ENCODE data around the gene IL19. TPM values are rescaled to one million over a fixed set of nuclear protein-coding genes. Genes with fewer than 3 reads are reported as not detected.

The IL19 gene
- total RNA-seq, 1 experiment from 2014 or later = not detected

DNA sequence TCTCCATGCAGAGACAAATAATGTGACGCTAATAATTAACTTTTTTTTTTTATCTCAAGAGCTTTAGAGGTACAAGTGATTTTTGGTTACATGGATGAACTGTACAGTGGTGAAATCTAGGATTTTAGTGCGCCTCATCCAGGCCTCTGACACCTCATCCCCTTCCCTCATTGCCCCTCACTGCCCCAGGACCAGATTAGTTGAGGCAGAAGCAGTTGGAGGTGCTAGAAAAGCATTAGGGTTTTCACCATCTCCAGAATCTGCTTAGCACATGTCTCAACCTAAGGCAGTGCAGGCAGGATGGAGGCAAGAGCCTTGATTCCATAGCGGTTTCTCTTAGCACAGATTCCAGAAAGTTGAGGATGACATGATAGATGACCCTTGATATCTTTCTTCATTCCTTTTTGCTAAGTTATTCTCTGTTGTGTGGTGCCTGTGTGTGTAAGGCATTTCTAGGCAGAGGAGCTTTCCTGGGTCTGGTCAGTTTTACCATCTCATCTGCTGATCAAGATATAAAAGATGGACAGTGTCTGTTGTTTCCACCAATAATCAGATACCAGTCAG is 18.0 kb downstream of the IL19 start:
- ChIA-PET POLR2A (ENCODE audit: unreplicated experiment) (no interaction called here), CTCF (no interaction called here)
- H3K4me1 ChIP-seq (replicated peaks; ENCODE audit: insufficient read depth) = no peaks in the 10 kb centered on the region
- no TSS peak for BruUV-seq (replicated peaks)
- no peak overlapping the region for H3K4me3 ChIP-seq
- no peak for DNase-seq
- no peaks in the 10 kb centered on the region for H3F3A ChIP-seq (ENCODE audit: insufficient read depth, low read depth)
- intact Hi-C loops (cut with micrococcal nuclease; ENCODE audit: unreplicated experiment) = no loop called here
- no peaks in the 10 kb centered on the region for H4K20me1 ChIP-seq (ENCODE audit: insufficient read depth)
- H2AFZ ChIP-seq = no peak overlapping the region
- peaks cover 4% of the 10 kb centered on the region; the same call in 1 of the 2 replicates for H3K27me3 ChIP-seq (ENCODE audit: insufficient read depth, low read depth)
- no peaks in the 10 kb centered on the region for H3K9me2 ChIP-seq (ENCODE audit: insufficient read depth)
- no peak for TF ChIP-seq EZH2 (IDR thresholded peaks at IDR 0.05; ENCODE audit: low read depth)
- TF ChIP-seq, protein P1, sequence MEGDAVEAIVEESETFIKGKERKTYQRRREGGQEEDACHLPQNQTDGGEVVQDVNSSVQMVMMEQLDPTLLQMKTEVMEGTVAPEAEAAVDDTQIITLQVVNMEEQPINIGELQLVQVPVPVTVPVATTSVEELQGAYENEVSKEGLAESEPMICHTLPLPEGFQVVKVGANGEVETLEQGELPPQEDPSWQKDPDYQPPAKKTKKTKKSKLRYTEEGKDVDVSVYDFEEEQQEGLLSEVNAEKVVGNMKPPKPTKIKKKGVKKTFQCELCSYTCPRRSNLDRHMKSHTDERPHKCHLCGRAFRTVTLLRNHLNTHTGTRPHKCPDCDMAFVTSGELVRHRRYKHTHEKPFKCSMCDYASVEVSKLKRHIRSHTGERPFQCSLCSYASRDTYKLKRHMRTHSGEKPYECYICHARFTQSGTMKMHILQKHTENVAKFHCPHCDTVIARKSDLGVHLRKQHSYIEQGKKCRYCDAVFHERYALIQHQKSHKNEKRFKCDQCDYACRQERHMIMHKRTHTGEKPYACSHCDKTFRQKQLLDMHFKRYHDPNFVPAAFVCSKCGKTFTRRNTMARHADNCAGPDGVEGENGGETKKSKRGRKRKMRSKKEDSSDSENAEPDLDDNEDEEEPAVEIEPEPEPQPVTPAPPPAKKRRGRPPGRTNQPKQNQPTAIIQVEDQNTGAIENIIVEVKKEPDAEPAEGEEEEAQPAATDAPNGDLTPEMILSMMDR (conservative IDR thresholded peaks at IDR 0.05) = no peak
- H3K79me2 ChIP-seq (ENCODE audit: low read depth) = no peaks in the 10 kb centered on the region
- no peaks in the 10 kb centered on the region for H3K9me3 ChIP-seq (ENCODE audit: insufficient read depth, low read depth)
- H3K4me2 ChIP-seq = no peak overlapping the region
- no peak overlapping the region for H3K27ac ChIP-seq
- H3K36me3 ChIP-seq (ENCODE audit: low read depth) = no peaks in the 10 kb centered on the region

DNA sequence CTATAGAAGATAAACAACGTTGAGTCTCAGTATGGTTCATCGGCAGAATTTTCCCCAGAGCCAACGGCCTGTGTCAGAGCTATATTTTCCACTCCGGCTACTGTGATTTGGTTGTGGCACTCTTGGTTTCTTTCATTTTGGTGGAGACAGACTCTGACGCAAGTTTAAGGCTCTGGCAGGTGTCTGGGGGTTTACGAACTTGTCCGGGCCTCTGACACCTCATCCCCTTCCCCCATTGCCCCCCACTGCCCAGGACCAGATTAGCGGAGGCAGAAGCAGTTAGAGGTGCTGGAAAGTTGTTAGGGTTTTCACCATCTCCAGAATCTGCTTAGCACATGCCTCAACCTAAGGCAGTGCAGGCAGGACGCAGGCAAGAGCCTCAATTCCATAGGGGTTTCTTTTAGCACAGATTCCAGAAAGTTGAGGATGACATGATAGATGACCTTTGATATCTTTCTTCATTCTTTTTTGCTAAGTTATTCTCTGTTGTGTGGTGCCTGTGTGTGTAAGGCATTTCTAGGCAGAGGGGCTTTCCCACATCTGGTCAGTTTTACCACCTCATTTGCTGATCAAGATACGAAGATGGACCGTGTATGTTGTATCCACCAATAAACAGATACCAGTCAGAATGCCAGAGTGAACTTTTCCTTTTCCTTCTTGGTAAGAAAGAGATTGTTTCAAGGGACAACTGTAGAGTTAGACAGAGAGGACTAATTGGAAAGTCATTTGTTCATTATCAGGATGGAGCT is 20.1 kb downstream of the IL19 start:
- Histone ChIP-seq H3F3A (ENCODE audit: insufficient read depth, low read depth) (no peaks in the 10 kb centered on the region), H3K4me2 (no peak overlapping the region), H3K79me2 (ENCODE audit: low read depth) (no peaks in the 10 kb centered on the region), H3K4me3 (no peak overlapping the region), H3K27me3 (ENCODE audit: insufficient read depth, low read depth) (peaks cover 4% of the 10 kb centered on the region; the same call in 1 of the 2 replicates), H2AFZ (no peak overlapping the region), H3K9me3 (ENCODE audit: insufficient read depth, low read depth) (no peaks in the 10 kb centered on the region), H3K27ac (no peak overlapping the region), H3K4me1 (replicated peaks; ENCODE audit: insufficient read depth) (no peaks in the 10 kb centered on the region), H3K36me3 (ENCODE audit: low read depth) (no peaks in the 10 kb centered on the region), H3K9me2 (ENCODE audit: insufficient read depth) (no peaks in the 10 kb centered on the region), H4K20me1 (ENCODE audit: insufficient read depth) (no peaks in the 10 kb centered on the region)
- ChIA-PET POLR2A (ENCODE audit: unreplicated experiment) (no interaction called here), CTCF (no interaction called here)
- DNase-seq = no peak
- TF ChIP-seq, protein P1 (conservative IDR thresholded peaks at IDR 0.05) = no peak
- no peak for TF ChIP-seq EZH2 (IDR thresholded peaks at IDR 0.05; ENCODE audit: low read depth)
- intact Hi-C loops (cut with micrococcal nuclease; ENCODE audit: unreplicated experiment) = no loop called here
- BruUV-seq (replicated peaks) = no TSS peak

DNA sequence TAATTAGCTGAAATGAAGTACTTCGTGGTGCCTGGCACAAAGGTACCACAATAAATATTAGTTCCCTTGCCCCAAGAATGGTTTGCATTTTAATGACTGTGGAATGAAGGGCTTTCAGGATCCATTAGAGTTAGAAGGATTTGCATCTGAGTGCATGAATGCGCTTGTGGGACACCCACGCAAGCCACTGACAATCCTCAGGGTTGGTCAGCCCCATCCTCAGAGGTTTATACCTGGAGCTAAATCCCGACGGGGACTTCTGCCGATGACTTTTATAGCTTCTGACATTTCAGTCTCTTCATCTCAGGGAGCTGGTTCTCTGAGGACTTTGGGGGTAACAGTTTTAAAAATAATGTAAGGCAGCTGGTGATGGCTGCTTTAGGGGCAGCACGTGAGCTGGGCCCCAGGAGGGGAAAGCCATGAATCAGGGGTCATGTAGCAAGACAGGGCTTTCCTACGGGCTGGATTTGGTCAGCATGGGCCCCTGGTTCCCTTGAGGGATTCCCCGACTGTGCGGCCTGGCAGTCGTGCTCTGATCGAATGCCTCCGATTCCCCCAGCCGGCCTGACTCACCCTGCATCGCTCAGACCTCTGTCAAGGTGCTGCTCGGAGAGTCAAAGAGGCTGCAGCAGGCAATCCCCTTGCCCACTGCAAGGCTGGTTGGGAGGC is 22.5 kb downstream of the IL19 start:
- Histone ChIP-seq H3K4me2 (no peak overlapping the region), H4K20me1 (ENCODE audit: insufficient read depth) (no peaks in the 10 kb centered on the region), H3F3A (ENCODE audit: insufficient read depth, low read depth) (no peaks in the 10 kb centered on the region), H3K9me3 (ENCODE audit: insufficient read depth, low read depth) (no peaks in the 10 kb centered on the region), H3K9me2 (ENCODE audit: insufficient read depth) (no peaks in the 10 kb centered on the region), H3K4me1 (replicated peaks; ENCODE audit: insufficient read depth) (no peaks in the 10 kb centered on the region), H3K36me3 (ENCODE audit: low read depth) (no peaks in the 10 kb centered on the region), H3K79me2 (ENCODE audit: low read depth) (no peaks in the 10 kb centered on the region), H3K27me3 (ENCODE audit: insufficient read depth, low read depth) (peaks cover 4% of the 10 kb centered on the region; the same call in 1 of the 2 replicates), H3K4me3 (no peak overlapping the region), H3K27ac (no peak overlapping the region), H2AFZ (no peak overlapping the region)
- intact Hi-C loops (cut with micrococcal nuclease; ENCODE audit: unreplicated experiment) = no loop called here
- no TSS peak for BruUV-seq (replicated peaks)
- ChIA-PET CTCF (no interaction called here), POLR2A (ENCODE audit: unreplicated experiment) (interaction anchor here (0.6 kb wide), 1 partner anchor 227 kb away, joined by 5 read pairs; no protein-coding TSS in a partner anchor)
- TF ChIP-seq, protein P1 (conservative IDR thresholded peaks at IDR 0.05) = no peak
- no peak for TF ChIP-seq EZH2 (IDR thresholded peaks at IDR 0.05; ENCODE audit: low read depth)
- no peak for DNase-seq
